Mesenchymal stem cell (in vitro differentiated cells and primary cell): ENCODE data around the gene RILPL1.
A peak's percentile ranks its signal among the peaks of the same experiment; 100 is the strongest.

Source experiments
- DNase-seq: peaks from one replicate; pipeline ENCODE4 v3.0.0-alpha.2; 2013
- H2AFZ ChIP-seq: one replicate; pipeline ENCODE4 v1.6.1; 2013; ENCODE audit warnings: low read depth, mild to moderate bottlenecking, control low read depth, inconsistent platforms, low read length, moderate library complexity
- H2AK5ac ChIP-seq: 2 replicates; pipeline ENCODE4 v1.6.1; 2013; ENCODE audit warnings: low read length, moderate library complexity, mild to moderate bottlenecking, inconsistent platforms; ENCODE audit not compliant: severe bottlenecking
- H2BK120ac ChIP-seq: one replicate; pipeline ENCODE4 v1.6.1; 2013; ENCODE audit warnings: low read depth, mild to moderate bottlenecking, inconsistent platforms, low read length, moderate library complexity
- H2BK12ac ChIP-seq, 2 experiments: one replicate each; pipeline ENCODE4 v1.6.1; 2013; ENCODE audit warnings: inconsistent platforms in 2 of 2, low read length in 2 of 2, mild to moderate bottlenecking in 2 of 2, moderate library complexity in 2 of 2, control low read depth in 1 of 2
- H2BK15ac ChIP-seq: one replicate; pipeline ENCODE4 v1.6.1; 2013; ENCODE audit warnings: mild to moderate bottlenecking, low read depth, inconsistent platforms; ENCODE audit not compliant: poor library complexity, severe bottlenecking
- H2BK5ac ChIP-seq: 2 replicates; pipeline ENCODE4 v1.6.1; 2013; ENCODE audit warnings: low read depth, mild to moderate bottlenecking, low read length, control low read depth, inconsistent platforms; ENCODE audit not compliant: poor library complexity, severe bottlenecking
- H3K14ac ChIP-seq, 2 experiments: one replicate each; pipeline ENCODE4 v1.6.1; 2013; ENCODE audit warnings: inconsistent platforms in 2 of 2, low read length in 2 of 2, control low read depth in 1 of 2, mild to moderate bottlenecking in 1 of 2, moderate library complexity in 1 of 2
- H3K18ac ChIP-seq, 2 experiments: one replicate each; pipeline ENCODE4 v1.6.1; 2013; ENCODE audit warnings: inconsistent platforms in 2 of 2, low read length in 2 of 2, control low read depth in 1 of 2, low read depth in 1 of 2, mild to moderate bottlenecking in 1 of 2
- H3K23ac ChIP-seq, 2 experiments: one replicate each; pipeline ENCODE4 v1.6.1; 2013; ENCODE audit warnings: inconsistent platforms in 2 of 2, low read length in 2 of 2, mild to moderate bottlenecking in 2 of 2, moderate library complexity in 2 of 2, control low read depth in 1 of 2
- H3K27ac ChIP-seq: 2 replicates; pipeline ENCODE4 v1.5.1; 2013; ENCODE audit warnings: mild to moderate bottlenecking, moderate library complexity, low read length, control low read depth, inconsistent platforms; ENCODE audit not compliant: poor library complexity, severe bottlenecking
- H3K27me3 ChIP-seq, 2 experiments: 2 replicates each; pipeline versions ENCODE4 v1.6.1 to v1.7.0; 2013; ENCODE audit warnings: low read length in 2 of 2, mild to moderate bottlenecking in 2 of 2, moderate library complexity in 2 of 2, control low read depth in 1 of 2, inconsistent platforms in 1 of 2; ENCODE audit not compliant: control insufficient read depth in 1 of 2, insufficient read depth in 1 of 2
- H3K36me3 ChIP-seq, 2 experiments: 2 replicates each; pipeline versions ENCODE4 v1.6.1 to v1.7.0; 2013; ENCODE audit warnings: low read length in 2 of 2, control low read depth in 1 of 2, inconsistent platforms in 1 of 2, low read depth in 1 of 2, mild to moderate bottlenecking in 1 of 2; ENCODE audit not compliant: insufficient read depth in 2 of 2, control insufficient read depth in 1 of 2
- H3K4ac ChIP-seq, 2 experiments: one replicate each; pipeline ENCODE4 v1.6.1; 2013; ENCODE audit warnings: inconsistent platforms in 2 of 2, low read length in 2 of 2, mild to moderate bottlenecking in 2 of 2, moderate library complexity in 2 of 2, control low read depth in 1 of 2, low read depth in 1 of 2
- H3K4me1 ChIP-seq: 2 replicates; pipeline ENCODE4 v1.6.1; 2013; ENCODE audit warnings: low read depth, low read length, control low read depth; ENCODE audit not compliant: control insufficient read depth, insufficient read depth
- H3K4me2 ChIP-seq: 2 replicates; pipeline ENCODE4 v1.6.1; 2013; ENCODE audit warnings: low read length, mild to moderate bottlenecking, inconsistent platforms; ENCODE audit not compliant: poor library complexity, severe bottlenecking
- H3K4me3 ChIP-seq, 2 experiments: 2 replicates each; pipeline versions ENCODE4 v1.5.1 to v1.7.0; 2013; ENCODE audit warnings: low read length in 2 of 2, mild to moderate bottlenecking in 2 of 2, control low read depth in 1 of 2, low read depth in 1 of 2; ENCODE audit not compliant: insufficient read depth in 1 of 2
- H3K79me1 ChIP-seq: replicated peaks from 2 replicates; pipeline ENCODE4 v1.6.1; 2013; ENCODE audit warnings: mild to moderate bottlenecking, control low read depth, low read length, inconsistent platforms; ENCODE audit not compliant: poor library complexity, severe bottlenecking
- H3K9ac ChIP-seq: 2 replicates; pipeline ENCODE4 v1.7.0; 2013; ENCODE audit warnings: mild to moderate bottlenecking, low read length, moderate library complexity
- H3K9me3 ChIP-seq: 2 replicates; pipeline ENCODE4 v1.7.0; 2013; ENCODE audit warnings: mild to moderate bottlenecking, low read length; ENCODE audit not compliant: control insufficient read depth
- H4K8ac ChIP-seq: one replicate; pipeline ENCODE4 v1.6.1; 2013; ENCODE audit warnings: inconsistent platforms, mild to moderate bottlenecking, low read length, moderate library complexity
- H4K91ac ChIP-seq: one replicate; pipeline ENCODE4 v1.6.1; 2013; ENCODE audit warnings: mild to moderate bottlenecking, low read length, inconsistent platforms
- WGBS: methylation state at CpG from one replicate; pipeline ENCODE4 v1.1.7; 2013; ENCODE audit warnings: mixed read lengths; 5-methylcytosine and 5-hydroxymethylcytosine counted together

Gene RILPL1

GRCh38 chr12:123520567-123521474 is 12.7 kb downstream of the RILPL1 start:
- Histone ChIP-seq H2AK5ac (peak overlapping the region; percentile 83), H2BK15ac (no peak overlapping the region), H3K4ac (no peak overlapping the region), H4K91ac (no peak overlapping the region), H3K4me1 (peaks cover 32% of the 10 kb centered on the region), H2BK120ac (no peak overlapping the region), H3K36me3 (peaks cover 52 to 79% of the 10 kb centered on the region in 2 experiments), H3K14ac (no peak overlapping the region), H3K4me2 (no peak overlapping the region), H3K27ac (peak overlapping the region; percentile 99), H3K4me3 (no peak overlapping the region), H3K9me3 (no peaks in the 10 kb centered on the region), H3K23ac (no peak overlapping the region), H2AFZ (no peak overlapping the region), H2BK5ac (no peak overlapping the region), H3K79me1 (peaks cover 35% of the 10 kb centered on the region), H3K27me3 (no peaks in the 10 kb centered on the region), H2BK12ac (no peak overlapping the region), H3K18ac (no peak overlapping the region), H3K9ac (no peak overlapping the region), H4K8ac (no peak overlapping the region)
- DNase-seq = no peak
- 98% methylated on average over 14 of the region's 14 CpGs for WGBS

- WGBS = 82% methylated on average over 24 of the region's 24 CpGs
- peak overlapping the region; percentile 99 for H3K27ac ChIP-seq
- no peak overlapping the region for H3K14ac ChIP-seq
- H3K9me3 ChIP-seq = no peaks in the 10 kb centered on the region
- H2BK120ac ChIP-seq = no peak overlapping the region
- H3K4me3 ChIP-seq = no peak overlapping the region
- H2AFZ ChIP-seq = no peak overlapping the region
- H3K18ac ChIP-seq = no peak overlapping the region
- H2BK12ac ChIP-seq = no peak overlapping the region
- H3K4me1 ChIP-seq = peaks cover 34% of the 10 kb centered on the region
- peak overlapping the region; percentile 62 for H3K4me2 ChIP-seq
- H3K27me3 ChIP-seq = no peaks in the 10 kb centered on the region
- peaks cover 52 to 76% of the 10 kb centered on the region in 2 experiments for H3K36me3 ChIP-seq
- no peak overlapping the region for H2BK15ac ChIP-seq
- DNase-seq = peak; percentile 78
- H3K4ac ChIP-seq = no peak overlapping the region
- H3K23ac ChIP-seq = no peak overlapping the region
- peak overlapping the region; percentile 57 for H2AK5ac ChIP-seq
- peaks cover 30% of the 10 kb centered on the region for H3K79me1 ChIP-seq
- no peak overlapping the region for H4K91ac ChIP-seq
- peak overlapping the region; percentile 56 for H3K9ac ChIP-seq
- H4K8ac ChIP-seq = no peak overlapping the region
- peak overlapping the region; percentile 93 for H2BK5ac ChIP-seq
Measured at GRCh38 chr12:123519141-123520001, 14.1 kb downstream of the RILPL1 start.

- WGBS = 78% methylated on average over 11 of the region's 11 CpGs
Measured at GRCh38 chr12:123516216-123516780, 17.2 kb downstream of the RILPL1 start.

More at GRCh38 chr12:123516216-123516780, 17.2 kb downstream of the RILPL1 start:
- Histone ChIP-seq H3K14ac (no peak overlapping the region), H3K4me1 (peaks cover 41% of the 10 kb centered on the region), H3K4ac (no peak overlapping the region), H4K8ac (no peak overlapping the region), H2BK5ac (no peak overlapping the region), H3K27me3 (no peaks in the 10 kb centered on the region), H2AK5ac (peak overlapping the region; percentile 37), H3K4me3 (no peak overlapping the region), H2AFZ (no peak overlapping the region), H3K23ac (no peak overlapping the region), H4K91ac (no peak overlapping the region), H2BK15ac (no peak overlapping the region), H2BK12ac (no peak overlapping the region), H3K4me2 (no peak overlapping the region), H2BK120ac (no peak overlapping the region), H3K79me1 (peaks cover 16% of the 10 kb centered on the region), H3K36me3 (peaks cover 52 to 75% of the 10 kb centered on the region in 2 experiments), H3K18ac (no peak overlapping the region), H3K27ac (peak overlapping the region; percentile 43), H3K9ac (no peak overlapping the region), H3K9me3 (no peaks in the 10 kb centered on the region)
- peak; percentile 12 for DNase-seq
